Anterior cingulate cortex (tissue), 58 donors: ENCODE data around the gene MARCHF7.
"Not testable (repeated sequence)": the region's sequence is repeated elsewhere in the genome, so short reads cannot be mapped to it uniquely, and the experiment has no call there.

Experiments used
- DNase-seq, 58 donors: peaks; one replicate each; lab custom pipeline; 2025; lab: John Stamatoyannopoulos, UW

The MARCHF7 gene, protein sequence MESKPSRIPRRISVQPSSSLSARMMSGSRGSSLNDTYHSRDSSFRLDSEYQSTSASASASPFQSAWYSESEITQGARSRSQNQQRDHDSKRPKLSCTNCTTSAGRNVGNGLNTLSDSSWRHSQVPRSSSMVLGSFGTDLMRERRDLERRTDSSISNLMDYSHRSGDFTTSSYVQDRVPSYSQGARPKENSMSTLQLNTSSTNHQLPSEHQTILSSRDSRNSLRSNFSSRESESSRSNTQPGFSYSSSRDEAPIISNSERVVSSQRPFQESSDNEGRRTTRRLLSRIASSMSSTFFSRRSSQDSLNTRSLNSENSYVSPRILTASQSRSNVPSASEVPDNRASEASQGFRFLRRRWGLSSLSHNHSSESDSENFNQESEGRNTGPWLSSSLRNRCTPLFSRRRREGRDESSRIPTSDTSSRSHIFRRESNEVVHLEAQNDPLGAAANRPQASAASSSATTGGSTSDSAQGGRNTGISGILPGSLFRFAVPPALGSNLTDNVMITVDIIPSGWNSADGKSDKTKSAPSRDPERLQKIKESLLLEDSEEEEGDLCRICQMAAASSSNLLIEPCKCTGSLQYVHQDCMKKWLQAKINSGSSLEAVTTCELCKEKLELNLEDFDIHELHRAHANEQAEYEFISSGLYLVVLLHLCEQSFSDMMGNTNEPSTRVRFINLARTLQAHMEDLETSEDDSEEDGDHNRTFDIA

DNA sequence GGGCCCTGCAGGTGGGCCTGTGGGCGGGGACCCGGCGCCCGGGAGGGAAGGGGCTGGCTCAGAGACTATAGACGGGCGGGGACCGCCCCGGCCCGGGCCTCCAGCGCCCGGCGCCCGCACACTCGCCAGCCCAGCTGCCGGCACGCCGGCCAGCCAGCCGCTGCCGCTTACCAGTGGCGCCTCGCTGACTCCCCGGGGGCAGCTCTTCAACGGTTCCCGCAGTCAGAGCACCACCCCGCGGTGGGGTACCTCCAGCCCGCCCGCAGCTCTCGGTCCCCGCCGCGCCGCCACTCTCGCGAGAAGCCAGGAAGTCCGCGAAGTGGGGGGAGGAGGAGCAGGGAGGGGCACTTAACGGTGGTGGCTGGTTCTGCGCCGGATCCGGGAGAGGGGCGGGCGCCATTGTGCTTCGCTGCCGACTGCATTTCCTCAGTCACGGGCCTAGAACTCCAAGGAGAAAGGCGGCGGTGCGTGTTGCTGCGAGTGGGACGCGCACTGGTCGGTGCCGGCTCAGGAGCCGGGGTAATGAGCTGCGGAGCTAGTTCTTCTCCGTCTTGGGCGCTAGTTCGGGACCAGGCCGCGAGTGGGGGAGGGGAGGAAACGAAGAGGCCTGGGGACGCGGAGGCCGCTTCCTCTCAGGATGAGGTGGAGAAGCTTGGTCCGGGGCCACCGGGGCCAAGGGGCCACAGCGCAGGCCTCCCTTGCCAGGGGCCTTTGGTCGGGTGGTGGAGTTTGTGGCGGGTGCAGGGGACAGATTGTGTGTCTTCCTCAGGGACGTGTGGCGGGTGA is at the start of gene MARCHF7:
Gene MARCHF7 (plus strand): TSS at position 364 of the 786 bp plus-strand sequence. CDS start 16,517 bp downstream, outside the sequence.
- peak; percentile 64 to 97 (median 91) for DNase-seq

DNA sequence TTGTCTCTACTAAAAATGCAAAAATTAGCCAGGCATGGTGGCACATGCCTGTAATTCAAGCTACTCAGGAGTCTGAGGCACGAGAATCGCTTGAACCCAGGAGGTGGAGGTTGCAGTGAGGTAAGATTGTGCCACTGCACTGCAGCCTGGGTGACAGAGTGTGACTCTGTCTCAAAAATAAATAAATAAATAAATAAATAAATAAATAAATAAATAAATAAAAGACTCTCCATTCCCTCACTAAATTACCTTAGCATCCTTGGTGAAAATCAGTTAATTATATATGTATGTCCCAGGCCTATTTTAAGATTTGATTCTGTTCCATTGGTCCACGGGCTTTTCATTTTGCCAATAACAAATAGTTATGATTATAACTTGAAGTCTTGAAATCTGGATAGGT is 44.9 kb upstream of the MARCHF7 start:
- DNase-seq: not testable (repeated sequence)

DNA sequence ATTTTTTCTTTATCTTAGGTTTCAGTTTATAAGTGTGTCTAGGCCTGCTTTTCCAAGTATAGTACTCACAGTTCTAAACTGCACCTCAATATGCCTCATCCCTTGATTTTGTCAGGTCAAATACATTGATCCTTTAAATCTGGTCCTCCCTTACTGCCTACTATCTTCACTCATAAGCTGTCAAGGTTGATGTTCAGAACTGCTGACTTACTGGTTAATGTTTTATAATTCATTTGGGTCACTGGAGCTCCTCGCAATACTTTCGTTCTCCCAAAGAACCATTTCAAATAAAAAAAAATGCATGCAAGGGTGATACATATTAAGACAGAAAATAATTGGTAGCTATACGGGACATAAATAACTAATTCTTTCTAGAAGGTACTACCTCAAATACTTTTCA is 41.3 kb upstream of the MARCHF7 start:
- DNase-seq: no peak

- DNase-seq: no peak
These were observed 34.7 kb upstream of the MARCHF7 start for GRCh38 chr2:159677654-159678053.

GRCh38 chr2:159680692-159681091 is 31.6 kb upstream of the MARCHF7 start:
- no peak for DNase-seq

DNA sequence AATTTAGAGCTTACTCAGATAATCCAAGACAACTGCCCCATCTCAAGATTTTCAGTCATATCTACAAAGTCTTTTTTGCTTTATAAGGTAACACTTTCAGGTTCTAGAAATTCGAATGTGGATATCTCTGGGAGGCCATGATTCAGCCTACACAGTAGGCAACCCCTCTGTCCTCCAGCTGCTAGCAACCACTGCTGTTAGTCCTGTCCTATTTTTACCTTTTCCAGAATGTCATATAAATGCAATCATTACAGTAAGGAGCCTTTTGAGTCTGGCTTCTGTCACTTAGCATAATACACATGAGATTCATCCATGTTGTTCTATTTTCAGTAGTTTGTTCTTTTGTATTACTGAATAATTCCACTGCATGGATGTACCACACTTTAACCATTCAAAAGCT is 28.5 kb upstream of the MARCHF7 start:
- DNase-seq: no peak

DNA sequence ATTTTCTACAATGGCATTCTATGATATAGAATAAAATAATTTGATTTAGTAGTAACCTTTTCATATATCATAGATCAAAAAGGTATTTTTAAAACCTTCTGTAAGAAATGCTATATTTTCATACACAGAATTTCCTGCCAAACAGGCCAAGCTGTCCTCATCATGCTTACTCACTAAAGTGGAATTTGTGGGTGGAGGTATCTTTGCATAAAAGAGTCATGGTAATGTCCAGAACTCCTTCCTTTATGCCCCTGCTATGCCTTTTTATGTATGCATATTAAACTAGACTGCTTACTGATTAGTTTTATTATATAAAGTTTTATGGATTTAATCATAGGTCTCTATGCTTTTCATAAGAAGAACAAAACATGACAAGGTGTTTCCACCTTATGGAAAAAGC is 27.5 kb upstream of the MARCHF7 start:
- DNase-seq: no peak

DNA sequence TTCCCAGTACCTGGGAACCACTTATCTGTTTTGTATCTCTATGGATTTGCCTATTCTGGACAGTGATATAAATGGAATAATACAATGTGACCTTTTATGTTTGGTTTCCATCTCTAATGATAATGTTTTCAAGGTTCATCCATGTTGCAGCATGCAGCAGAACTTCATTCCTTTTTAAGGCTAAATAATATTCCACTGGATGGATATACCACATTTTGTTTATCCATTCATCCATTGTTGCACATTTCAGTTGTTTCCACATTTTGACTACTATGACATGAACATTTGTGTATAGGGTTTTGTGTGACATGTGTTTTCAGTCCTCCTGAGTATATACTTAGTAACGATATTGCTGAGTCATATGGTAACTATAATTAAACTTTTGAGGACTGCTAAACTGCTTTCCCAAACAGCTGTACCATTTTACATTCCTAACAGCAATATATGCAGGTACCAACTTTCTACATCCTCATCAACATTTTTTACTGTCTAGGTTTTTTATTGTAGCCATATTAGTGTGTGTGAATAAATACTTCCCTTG is 17.7 kb upstream of the MARCHF7 start:
- no peak for DNase-seq

- DNase-seq: no peak
These were observed 16.4 kb upstream of the MARCHF7 start for GRCh38 chr2:159695795-159696448.

DNA sequence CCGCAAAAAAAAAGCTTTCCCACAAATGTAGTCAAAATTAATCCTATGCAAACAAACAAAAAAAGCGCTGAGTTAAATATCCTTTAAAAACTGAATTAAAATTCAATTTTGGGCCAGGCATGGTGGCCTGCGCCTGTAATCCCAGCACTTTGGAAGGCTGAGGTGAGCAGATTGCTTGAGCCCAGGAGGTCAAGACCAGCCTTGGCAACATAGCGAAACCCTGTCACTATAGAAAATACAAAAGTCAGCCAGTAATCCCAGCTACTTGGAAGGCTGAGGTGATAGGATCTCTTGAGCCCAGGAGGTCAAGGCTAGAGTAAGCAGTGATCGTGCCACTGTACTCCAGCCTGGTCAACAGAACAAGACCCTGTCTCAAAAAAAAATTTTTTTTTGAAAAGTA is 8.8 kb upstream of the MARCHF7 start:
- no peak for DNase-seq

GRCh38 chr2:159706385-159706980 is 5.8 kb upstream of the MARCHF7 start:
- no peak for DNase-seq

GRCh38 chr2:159708066-159708760 is 4.1 kb upstream of the MARCHF7 start:
- no peak for DNase-seq

GRCh38 chr2:159710601-159711180 is 1.6 kb upstream of the MARCHF7 start:
- DNase-seq: no peak

- peak in 2 of 58 donors; percentile 45 to 78 for DNase-seq
These were observed 654 bp upstream of the MARCHF7 start for GRCh38 chr2:159711562-159712142.

- peak in 3 of 58 donors; percentile 25 to 49 (median 35) for DNase-seq
These were observed 669 bp downstream of the MARCHF7 start for GRCh38 chr2:159712929-159713420.

- no peak for DNase-seq
These were observed 1.4 kb downstream of the MARCHF7 start for GRCh38 chr2:159713631-159714246.

DNA sequence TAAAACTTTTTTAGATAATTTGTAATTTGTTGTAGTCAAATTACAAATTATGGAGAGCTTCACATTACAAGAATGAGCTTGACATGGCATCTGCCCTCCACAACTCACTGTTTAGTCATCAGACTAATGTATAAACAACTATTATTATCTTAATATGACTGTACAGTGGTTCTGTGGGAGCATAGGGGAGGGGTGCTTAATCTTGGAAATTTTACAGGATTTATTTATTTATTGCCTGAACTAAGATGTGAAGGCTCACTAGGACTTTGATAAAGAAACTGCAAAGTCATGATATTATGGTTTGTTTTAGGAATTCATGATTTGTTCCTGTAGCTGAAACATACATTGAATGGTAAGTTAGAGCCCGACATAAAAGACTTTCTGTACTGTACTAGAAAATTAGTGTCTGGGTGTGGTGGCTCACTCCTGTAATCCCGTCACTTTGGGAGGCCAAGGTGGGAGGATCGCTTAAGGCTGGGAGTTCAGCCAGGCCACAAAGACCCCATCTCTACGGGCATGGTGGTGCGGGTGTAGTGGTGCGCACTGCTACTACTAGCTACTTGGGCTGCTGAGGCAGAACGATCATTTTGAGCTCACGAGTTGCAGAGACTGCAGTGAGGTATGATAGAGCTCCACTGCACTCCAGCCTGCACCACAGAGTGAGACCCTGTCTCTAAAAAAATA is 2.1 kb downstream of the MARCHF7 start:
- no peak for DNase-seq
